Tibial nerve (tissue), 4 donors: ENCODE results near the gene PMP22. TPM values are rescaled to one million over a fixed set of nuclear protein-coding genes. Genes with fewer than 3 reads are reported as not detected.

Source experiments
- DNase-seq, 2 donors: peaks; one replicate each; pipeline ENCODE4 v3.0.0-alpha.2; 2019; ENCODE audit warnings: low spot score in 2 of 2
- H3K27ac ChIP-seq, 4 donors: fragments of 200-600 bp; sonication (generic) in 3 of 4; one replicate each; pipeline ENCODE4 v1.5.1; 2017 to 2019; ENCODE audit warnings: mild to moderate bottlenecking in 1 of 4
- H3K27me3 ChIP-seq, 2 donors: fragments of 200-600 bp; sonication (generic) in 1 of 2; one replicate each; pipeline versions ENCODE4 v1.5.1 to v1.6.0; 2017 to 2019
- H3K36me3 ChIP-seq, 3 donors: fragments of 200-600 bp; sonication (generic); one replicate each; pipeline ENCODE4 v1.5.1; 2018 to 2019
- H3K4me1 ChIP-seq, 4 donors: fragments of 200-600 bp; sonication (generic) in 3 of 4; one replicate each; pipeline ENCODE4 v1.5.1; 2017 to 2019
- H3K4me3 ChIP-seq, 4 donors: fragments of 200-600 bp; sonication (generic) in 3 of 4; one replicate each; pipeline ENCODE4 v1.5.1; 2017 to 2019; ENCODE audit warnings: mild to moderate bottlenecking in 1 of 4, moderate library complexity in 1 of 4
- H3K9me3 ChIP-seq, 4 donors: fragments of 200-600 bp; sonication (generic) in 3 of 4; one replicate each; pipeline ENCODE4 v1.5.1; 2017 to 2019
- EP300 ChIP-seq, 2 donors: sonication (generic); formaldehyde crosslinking; IDR thresholded peaks; one replicate each; pipeline ENCODE4 v1.6.1; 2017; ENCODE audit warnings: antibody characterized with exemption in 2 of 2, mild to moderate bottlenecking in 1 of 2
- POLR2A ChIP-seq, 2 donors: fragments of 450-650 bp; IDR thresholded peaks; one replicate each; pipeline ENCODE4 v1.6.1; 2017; ENCODE audit warnings: antibody characterized with exemption in 2 of 2, mild to moderate bottlenecking in 2 of 2, moderate library complexity in 2 of 2
- WGBS, 2 donors: methylation state at CpG; one replicate each; pipeline ENCODE4 v1.1.5; 2018; 5-methylcytosine and 5-hydroxymethylcytosine counted together
- total RNA-seq, 4 donors: library from RNA; depleted of rRNA; stranded (reverse); fragments of >200 nt; gene quantifications; one replicate each; pipeline ENCODE4 v1.1.0, GENCODE V29; 2016
- TF ChIP-seq, protein P1 (sequence below), 5 experiments: fragments of 200-600 bp in 3 of 5; fragments of 450-650 bp in 2 of 5; sonication (generic) in 3 of 5; IDR thresholded peaks; one replicate each; pipeline ENCODE4 v1.5.1; 2016 to 2019; ENCODE audit warnings: antibody characterized with exemption in 5 of 5, mild to moderate bottlenecking in 3 of 5, moderate library complexity in 2 of 5

Gene PMP22
- total RNA-seq, 4 donors from 2014 or later: 784 to 3,019 (median 2,270) TPM

DNA sequence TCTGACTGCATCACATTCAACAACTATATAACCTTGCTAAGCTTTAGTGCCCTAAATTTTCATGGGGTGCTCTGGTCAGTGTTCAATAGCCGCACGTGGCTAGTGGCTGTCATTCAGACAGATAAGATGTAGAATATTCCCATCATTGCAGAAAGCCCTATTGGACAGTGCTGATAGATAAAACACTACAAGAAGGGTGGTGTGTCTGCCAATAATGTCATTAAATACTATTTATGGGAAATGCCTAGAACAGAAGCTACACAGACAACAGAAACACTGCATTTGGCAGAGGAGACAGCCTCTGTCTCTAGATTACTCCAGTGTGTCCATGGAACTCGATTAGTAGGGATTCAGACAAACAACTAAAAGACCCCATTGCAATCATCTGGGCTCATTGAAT, 28.4 kb upstream of the PMP22 start:
- H3K36me3 ChIP-seq: no peaks in the 10 kb centered on the region
- H3K9me3 ChIP-seq: no peaks in the 10 kb centered on the region
- TF ChIP-seq POLR2A (IDR thresholded peaks at IDR 0.05): no peak
- TF ChIP-seq, protein P1, sequence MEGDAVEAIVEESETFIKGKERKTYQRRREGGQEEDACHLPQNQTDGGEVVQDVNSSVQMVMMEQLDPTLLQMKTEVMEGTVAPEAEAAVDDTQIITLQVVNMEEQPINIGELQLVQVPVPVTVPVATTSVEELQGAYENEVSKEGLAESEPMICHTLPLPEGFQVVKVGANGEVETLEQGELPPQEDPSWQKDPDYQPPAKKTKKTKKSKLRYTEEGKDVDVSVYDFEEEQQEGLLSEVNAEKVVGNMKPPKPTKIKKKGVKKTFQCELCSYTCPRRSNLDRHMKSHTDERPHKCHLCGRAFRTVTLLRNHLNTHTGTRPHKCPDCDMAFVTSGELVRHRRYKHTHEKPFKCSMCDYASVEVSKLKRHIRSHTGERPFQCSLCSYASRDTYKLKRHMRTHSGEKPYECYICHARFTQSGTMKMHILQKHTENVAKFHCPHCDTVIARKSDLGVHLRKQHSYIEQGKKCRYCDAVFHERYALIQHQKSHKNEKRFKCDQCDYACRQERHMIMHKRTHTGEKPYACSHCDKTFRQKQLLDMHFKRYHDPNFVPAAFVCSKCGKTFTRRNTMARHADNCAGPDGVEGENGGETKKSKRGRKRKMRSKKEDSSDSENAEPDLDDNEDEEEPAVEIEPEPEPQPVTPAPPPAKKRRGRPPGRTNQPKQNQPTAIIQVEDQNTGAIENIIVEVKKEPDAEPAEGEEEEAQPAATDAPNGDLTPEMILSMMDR (IDR thresholded peaks at IDR 0.05): no peak
- no peak for TF ChIP-seq EP300 (IDR thresholded peaks at IDR 0.05)
- H3K4me3 ChIP-seq: no peak overlapping the region
- no peak overlapping the region for H3K27ac ChIP-seq
- no peaks in the 10 kb centered on the region for H3K4me1 ChIP-seq
- H3K27me3 ChIP-seq: no peaks in the 10 kb centered on the region
- no peak for DNase-seq
- WGBS, 2 donors: 75% methylated on average over 3 of the region's 3 CpGs

DNA sequence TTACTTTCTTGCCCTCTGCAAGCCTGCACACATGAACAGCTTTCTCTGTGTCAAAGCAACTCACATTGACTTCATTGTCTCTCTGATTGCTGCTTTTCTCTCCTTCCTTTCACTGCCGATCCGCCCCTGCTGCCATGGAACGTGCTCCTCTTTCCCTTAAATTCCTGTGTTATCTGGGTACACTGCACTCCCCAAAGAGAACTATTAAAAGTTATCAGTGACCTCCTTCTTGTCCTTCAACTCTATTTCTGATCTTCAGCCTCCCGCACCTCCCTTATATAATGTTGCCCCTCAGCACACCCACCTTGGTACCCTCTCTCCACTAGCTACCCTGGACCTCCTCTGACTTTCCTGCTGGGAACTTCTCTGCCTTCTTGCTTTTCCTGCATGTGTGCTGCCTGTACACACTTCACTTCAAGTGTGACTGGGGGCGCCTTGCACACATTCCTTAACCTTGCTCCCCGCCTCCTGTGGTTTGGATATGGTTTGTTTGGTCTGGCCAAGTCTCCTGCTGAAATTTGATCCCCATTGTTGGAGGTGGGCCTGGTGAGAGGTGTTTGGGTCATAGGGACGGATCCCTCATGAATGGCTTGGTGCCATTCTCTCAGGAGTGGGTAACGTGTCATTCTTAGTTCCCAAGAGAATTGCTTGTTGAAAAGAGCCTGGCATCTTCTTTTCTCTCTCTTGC, 26.7 kb upstream of the PMP22 start:
- Histone ChIP-seq H3K36me3 (no peaks in the 10 kb centered on the region), H3K4me3 (no peak overlapping the region), H3K27ac (no peak overlapping the region), H3K4me1 (peaks cover 0 to 9% (median 2%) of the 10 kb centered on the region in 4 donors), H3K9me3 (no peaks in the 10 kb centered on the region), H3K27me3 (no peaks in the 10 kb centered on the region)
- no peak for DNase-seq
- WGBS, 2 donors: 62 to 69% methylated on average over 8 of the region's 8 CpGs
- TF ChIP-seq POLR2A (IDR thresholded peaks at IDR 0.05) (no peak), EP300 (IDR thresholded peaks at IDR 0.05) (no peak)
- TF ChIP-seq, protein P1 (IDR thresholded peaks at IDR 0.05): no peak

DNA sequence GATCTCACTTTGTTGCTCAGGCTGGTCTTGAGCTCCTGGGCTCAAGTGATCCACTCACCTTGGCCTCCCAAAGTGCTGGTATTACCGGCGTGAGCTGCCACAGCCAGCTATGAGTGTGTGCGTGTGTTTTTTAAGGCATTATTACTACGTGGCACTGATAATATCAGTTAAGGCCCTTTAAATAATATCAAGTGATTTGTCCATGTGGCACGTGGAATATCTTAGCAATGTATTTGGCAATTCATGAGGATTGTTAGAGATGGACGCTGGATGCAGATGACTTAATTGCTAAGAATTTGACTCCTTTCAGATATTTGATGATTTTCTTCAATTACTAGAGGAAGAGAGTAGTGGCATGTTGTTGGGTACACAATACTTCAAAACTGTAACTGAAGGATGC, 25.5 kb upstream of the PMP22 start:
- no peaks in the 10 kb centered on the region for H3K27me3 ChIP-seq
- WGBS, 2 donors: 72 to 74% methylated on average over 6 of the region's 6 CpGs
- TF ChIP-seq POLR2A (IDR thresholded peaks at IDR 0.05): no peak
- TF ChIP-seq, protein P1 (IDR thresholded peaks at IDR 0.05): no peak
- no peak for TF ChIP-seq EP300 (IDR thresholded peaks at IDR 0.05)

DNA sequence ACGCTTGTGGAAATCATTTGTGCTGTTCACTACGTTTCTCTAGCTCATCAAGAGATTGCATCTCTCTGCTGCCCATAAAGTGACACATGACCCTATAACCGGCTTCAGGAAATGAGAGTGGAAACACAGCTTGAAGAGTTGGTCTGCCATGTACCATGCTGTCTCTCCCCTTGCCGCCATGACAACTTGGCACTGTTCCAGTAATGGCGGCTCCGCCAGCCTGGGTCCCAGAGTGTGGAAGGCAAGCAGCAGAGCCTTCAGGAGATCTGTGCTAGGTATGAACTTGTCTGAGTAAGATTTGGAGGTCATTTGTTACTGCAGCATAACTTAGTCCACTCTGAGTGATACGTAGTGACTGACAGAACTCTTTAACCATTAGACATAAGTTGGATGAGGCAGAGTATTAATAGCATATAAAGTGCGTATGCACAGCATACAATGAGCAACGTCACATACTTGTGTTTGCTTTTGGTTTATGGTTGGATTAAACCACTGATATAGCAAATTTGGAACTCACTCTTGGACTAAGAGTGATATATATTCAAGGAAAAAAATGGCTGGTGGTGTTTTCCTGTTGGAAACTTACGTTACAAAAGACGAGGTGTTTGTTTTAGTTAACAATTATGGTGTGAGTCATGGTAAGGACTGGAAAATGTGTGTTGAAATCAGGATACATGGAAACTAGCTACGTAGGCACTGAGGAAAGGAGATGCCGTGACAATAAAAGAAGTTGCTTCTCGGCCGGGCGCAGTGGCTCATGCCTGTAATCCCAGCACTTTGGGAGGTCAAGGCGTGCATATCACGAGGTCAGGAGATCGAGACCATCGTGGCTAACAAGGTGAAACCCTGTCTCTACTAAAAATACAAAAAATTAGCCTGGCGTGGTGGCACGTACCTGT, 24.4 kb upstream of the PMP22 start:
- 77 to 80% methylated on average over 22 of the region's 22 CpGs for WGBS, 2 donors
- H3K9me3 ChIP-seq: no peaks in the 10 kb centered on the region
- DNase-seq: no peak
- no peak overlapping the region for H3K4me3 ChIP-seq
- H3K27ac ChIP-seq: no peak overlapping the region
- TF ChIP-seq EP300 (IDR thresholded peaks at IDR 0.05) (no peak), POLR2A (IDR thresholded peaks at IDR 0.05) (no peak)
- TF ChIP-seq, protein P1 (IDR thresholded peaks at IDR 0.05): no peak
- no peaks in the 10 kb centered on the region for H3K36me3 ChIP-seq
- H3K27me3 ChIP-seq: no peaks in the 10 kb centered on the region
- peaks cover 0 to 9% (median 2%) of the 10 kb centered on the region in 4 donors for H3K4me1 ChIP-seq

More for the DNA sequence above, 25.5 kb upstream of the PMP22 start:
- H3K4me3 ChIP-seq: no peak overlapping the region
- peaks cover 0 to 9% (median 2%) of the 10 kb centered on the region in 4 donors for H3K4me1 ChIP-seq
- H3K36me3 ChIP-seq: no peaks in the 10 kb centered on the region
- no peak overlapping the region for H3K27ac ChIP-seq
- H3K9me3 ChIP-seq: no peaks in the 10 kb centered on the region
- no peak for DNase-seq

DNA sequence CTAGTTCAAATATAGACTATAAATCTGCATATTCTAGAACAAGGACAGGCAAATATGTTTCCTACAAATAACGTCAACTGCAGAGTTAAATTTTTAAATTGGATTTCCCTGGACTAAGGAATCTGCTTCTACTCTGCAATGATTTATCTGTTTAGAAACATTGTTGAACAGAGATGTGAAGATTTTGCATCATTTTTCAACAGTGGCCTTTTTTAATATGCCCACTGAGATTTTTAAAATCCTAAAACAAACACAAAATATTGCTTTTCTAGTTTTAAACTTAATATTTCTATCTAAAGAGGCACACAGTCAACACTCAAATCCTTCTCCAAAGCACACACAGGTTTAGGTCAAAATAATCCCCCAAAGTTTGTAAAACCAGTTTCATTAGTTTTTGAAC, 23.7 kb upstream of the PMP22 start:
- Histone ChIP-seq H3K4me3 (no peak overlapping the region), H3K9me3 (no peaks in the 10 kb centered on the region), H3K27ac (no peak overlapping the region), H3K27me3 (no peaks in the 10 kb centered on the region), H3K4me1 (peaks cover 0 to 9% (median 2%) of the 10 kb centered on the region in 4 donors), H3K36me3 (no peaks in the 10 kb centered on the region)
- WGBS, 2 donors: 46 to 63% methylated on average over 1 of the region's 1 CpG
- TF ChIP-seq EP300 (IDR thresholded peaks at IDR 0.05) (no peak), POLR2A (IDR thresholded peaks at IDR 0.05) (no peak)
- TF ChIP-seq, protein P1 (IDR thresholded peaks at IDR 0.05): no peak
- no peak for DNase-seq
